HFFc6 (cell line): ENCODE results near the gene TIAM1. TPM values are rescaled to one million over a fixed set of nuclear protein-coding genes. Genes with fewer than 3 reads are reported as not detected.

Experiments used
- DNase-seq: peaks from one replicate; pipeline ENCODE4 v3.0.0-alpha.2; 2018
- H3K27ac Mint-ChIP-seq: 2 replicates; pipeline ENCODE4 v1.8.0; 2020; ENCODE audit warnings: mild to moderate bottlenecking, mixed read lengths
- H3K27me3 Mint-ChIP-seq: 2 replicates; pipeline ENCODE4 v1.8.0; 2021; ENCODE audit warnings: mild to moderate bottlenecking, moderate library complexity, mixed read lengths; ENCODE audit not compliant: insufficient read depth
- H3K36me3 Mint-ChIP-seq: 2 replicates; pipeline ENCODE4 v1.8.0; 2021; ENCODE audit warnings: low read depth, mixed read lengths
- H3K4me1 Mint-ChIP-seq: 2 replicates; pipeline ENCODE4 v1.8.0; 2020; ENCODE audit warnings: low read depth, mixed read lengths
- H3K4me3 Mint-ChIP-seq: 2 replicates; pipeline ENCODE4 v1.8.0; 2020; ENCODE audit warnings: mild to moderate bottlenecking, moderate library complexity, mixed read lengths
- H3K9me3 Mint-ChIP-seq: 2 replicates; pipeline ENCODE4 v1.8.0; 2020; ENCODE audit warnings: mild to moderate bottlenecking, mixed read lengths
- CTCF ChIP-seq: fragments of 200-600 bp; sonication (generic); IDR thresholded peaks from 2 replicates; pipeline ENCODE4 v1.5.0; 2021; ENCODE audit warnings: antibody characterized with exemption, mild to moderate bottlenecking
- total RNA-seq, 6 experiments: library from RNA; stranded (reverse); fragmentation: NEBNext Ultra II Directional; extraction: Animal tissue kit (Norgen Biotek cat#: 25700); gene quantifications; 2 replicates in 1 of 6; 3 replicates in 5 of 6; pipeline ENCODE4 v1.2.3, GENCODE V29; 2021

Gene TIAM1
- total RNA-seq, 6 experiments from 2014 or later = 0.02 to 0.43 (median 0.27) TPM; not detected in 1

- DNase-seq = no peak
- TF ChIP-seq CTCF = no peak
- H3K36me3 Mint-ChIP-seq = no peaks in the 10 kb centered on the region
- peaks cover 7% of the 10 kb centered on the region; the same call in 1 of the 2 replicates for H3K9me3 Mint-ChIP-seq
- H3K27ac Mint-ChIP-seq = no peak overlapping the region
- no peaks in the 10 kb centered on the region for H3K27me3 Mint-ChIP-seq
- no peak overlapping the region for H3K4me3 Mint-ChIP-seq
- no peaks in the 10 kb centered on the region for H3K4me1 Mint-ChIP-seq
Observed at GRCh38 chr21:31236528-31236927, 107.5 kb downstream of the TIAM1 start.

GRCh38 chr21:31235671-31236450, 108.2 kb downstream of the TIAM1 start:
- no peak for TF ChIP-seq CTCF

DNA sequence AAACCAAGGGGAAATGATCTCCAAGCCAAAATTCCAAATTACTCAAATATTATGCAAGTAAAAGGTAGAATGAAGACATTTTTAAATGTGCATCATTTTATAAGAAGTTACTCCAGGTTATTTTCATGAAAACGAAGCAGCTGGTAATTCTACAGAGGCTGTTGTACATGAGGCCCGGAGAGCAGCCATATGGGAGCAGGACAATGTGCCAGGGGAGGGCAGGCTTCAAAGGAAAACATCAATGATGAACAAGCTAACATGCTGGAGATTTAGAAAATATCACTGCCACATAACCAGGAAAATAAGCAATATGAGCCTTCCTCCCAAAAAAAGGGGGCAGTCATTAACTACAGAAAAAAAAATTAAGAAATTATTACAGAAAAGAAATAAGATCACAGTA, 109.1 kb downstream of the TIAM1 start:
- no peaks in the 10 kb centered on the region for H3K4me1 Mint-ChIP-seq
- H3K27me3 Mint-ChIP-seq = no peaks in the 10 kb centered on the region
- no peaks in the 10 kb centered on the region for H3K36me3 Mint-ChIP-seq
- DNase-seq = no peak
- H3K27ac Mint-ChIP-seq = no peak overlapping the region
- no peak for TF ChIP-seq CTCF
- H3K9me3 Mint-ChIP-seq = no peaks in the 10 kb centered on the region; the same call in 1 of the 2 replicates
- H3K4me3 Mint-ChIP-seq = no peak overlapping the region

More at GRCh38 chr21:31235671-31236450, 108.2 kb downstream of the TIAM1 start:
- Mint-ChIP-seq H3K4me1 (no peaks in the 10 kb centered on the region), H3K36me3 (no peaks in the 10 kb centered on the region), H3K9me3 (peaks cover 2% of the 10 kb centered on the region; the same call in 1 of the 2 replicates), H3K4me3 (no peak overlapping the region), H3K27ac (no peak overlapping the region), H3K27me3 (no peaks in the 10 kb centered on the region)
- DNase-seq = no peak

- Mint-ChIP-seq H3K27me3 (no peaks in the 10 kb centered on the region), H3K27ac (no peak overlapping the region), H3K36me3 (no peaks in the 10 kb centered on the region), H3K9me3 (no peaks in the 10 kb centered on the region; the same call in 1 of the 2 replicates), H3K4me1 (no peaks in the 10 kb centered on the region), H3K4me3 (no peak overlapping the region)
- DNase-seq = no peak
- TF ChIP-seq CTCF = no peak
Observed at GRCh38 chr21:31233711-31234110, 110.3 kb downstream of the TIAM1 start.

DNA sequence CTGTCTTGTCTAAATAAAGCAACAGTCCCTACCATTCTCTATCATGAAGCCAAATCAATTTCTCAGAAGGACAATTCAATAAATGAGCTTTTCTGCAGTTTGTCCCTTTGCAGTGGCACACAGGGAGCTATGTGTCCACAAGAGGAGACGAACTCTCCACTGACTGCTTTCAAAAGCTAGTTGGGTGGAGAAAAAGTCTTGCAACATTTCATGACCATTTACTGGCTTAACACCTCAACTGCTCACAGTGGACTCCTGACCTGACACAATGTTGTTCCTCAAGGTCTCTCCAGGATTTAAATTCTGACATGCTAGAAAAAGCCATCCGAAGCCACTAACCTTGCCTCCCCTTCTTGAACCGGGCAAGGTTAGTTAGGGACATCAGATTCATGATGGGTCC, 111.7 kb downstream of the TIAM1 start:
- Mint-ChIP-seq H3K4me1 (no peaks in the 10 kb centered on the region), H3K4me3 (no peak overlapping the region), H3K9me3 (no peaks in the 10 kb centered on the region; the same call in 1 of the 2 replicates), H3K36me3 (no peaks in the 10 kb centered on the region), H3K27me3 (no peaks in the 10 kb centered on the region), H3K27ac (no peak overlapping the region)
- TF ChIP-seq CTCF = no peak
- DNase-seq = no peak
